GM15510 (cell line): Measurements from ENCODE around the gene BCL2.

Experiments
- POLR2A ChIP-seq: IDR thresholded peaks from 3 replicates; pipeline ENCODE4 v1.6.1; 2011; ENCODE audit warnings: borderline replicate concordance; ENCODE audit not compliant: insufficient read length; ENCODE audit errors: extremely low read depth

The BCL2 gene

DNA sequence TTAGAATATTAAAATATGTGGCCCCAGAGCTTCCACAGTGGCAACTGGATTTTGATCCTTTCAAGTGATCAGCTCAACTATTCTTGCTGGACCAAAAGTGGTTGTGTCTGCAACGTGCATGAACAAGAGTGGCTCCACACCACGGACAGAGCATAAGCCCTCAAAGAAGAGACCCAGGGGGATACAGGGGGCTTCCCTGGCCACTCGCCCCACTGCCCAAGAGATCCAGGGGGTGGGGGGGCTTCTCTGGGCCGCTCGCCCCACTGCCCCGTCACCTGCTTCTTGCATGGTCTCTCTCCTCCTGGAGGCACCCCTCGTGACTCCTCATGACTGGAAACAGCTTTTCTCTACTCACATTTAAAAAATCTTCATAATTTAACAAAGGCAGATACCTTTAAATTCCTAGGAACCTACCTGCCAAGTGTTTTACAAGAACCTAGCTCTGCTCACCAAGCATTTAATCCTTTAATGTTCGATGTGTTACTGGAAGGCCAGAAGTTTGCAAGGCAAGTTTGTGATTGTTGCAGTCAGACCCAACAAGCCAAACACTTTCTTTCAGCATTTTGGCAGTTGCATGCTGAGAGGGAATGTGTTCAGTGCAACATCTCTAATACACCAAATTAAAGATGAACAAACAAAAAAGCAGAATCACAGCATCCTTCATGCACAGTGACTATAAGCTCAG lies 174.3 kb downstream of the BCL2 start:
- TF ChIP-seq POLR2A, result no peak

DNA sequence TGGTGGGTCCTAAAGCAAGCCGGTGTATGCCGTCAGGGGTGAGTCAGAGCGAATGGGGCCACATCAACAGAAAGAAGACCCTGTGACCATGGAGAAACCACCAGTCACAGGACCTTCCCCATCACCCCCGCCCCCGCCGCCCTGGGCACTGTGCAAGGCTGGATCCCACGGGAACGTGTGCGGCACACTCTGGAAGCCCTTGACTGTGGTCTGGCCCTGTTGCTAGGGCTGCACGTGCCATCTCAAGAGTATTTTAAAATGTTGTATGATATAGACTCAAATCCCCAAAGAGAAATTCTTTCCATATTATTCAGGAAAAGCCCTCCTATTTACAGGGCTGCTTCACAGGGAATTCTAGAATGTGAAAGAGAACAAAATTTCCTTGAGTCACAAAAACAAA lies 174.8 kb downstream of the BCL2 start:
- no peak for TF ChIP-seq POLR2A

- TF ChIP-seq POLR2A, result no peak
Measured at GRCh38 chr18:63143330-63143771, 176.2 kb downstream of the BCL2 start.

GRCh38 chr18:63142594-63143225 lies 176.9 kb downstream of the BCL2 start:
- TF ChIP-seq POLR2A, result no peak

DNA sequence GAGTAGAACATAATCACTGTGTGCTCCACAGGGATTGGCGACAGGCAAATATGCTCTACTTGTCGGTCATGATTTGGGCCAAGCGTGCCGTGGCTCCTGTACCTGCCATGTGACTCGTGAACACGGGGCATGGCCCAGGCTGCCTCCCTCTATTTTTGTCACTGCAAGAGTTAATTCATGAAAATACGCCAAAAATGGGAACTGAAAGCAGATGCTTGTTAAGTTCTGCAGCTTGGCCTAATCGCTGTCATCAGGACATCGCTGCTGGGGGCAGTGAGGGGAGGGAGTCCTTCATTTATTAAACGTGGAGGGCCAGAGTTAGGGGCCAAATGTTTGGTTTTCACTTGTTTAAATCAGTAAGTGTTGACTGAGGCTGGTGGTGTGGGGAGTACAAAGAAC lies 177.8 kb downstream of the BCL2 start:
- TF ChIP-seq POLR2A, result peak; percentile 26

- TF ChIP-seq POLR2A, result no peak
Measured at GRCh38 chr18:63140997-63141777, 178.4 kb downstream of the BCL2 start.

GRCh38 chr18:63140038-63140450 lies 179.5 kb downstream of the BCL2 start:
- no peak for TF ChIP-seq POLR2A

GRCh38 chr18:63138436-63139340 lies 180.9 kb downstream of the BCL2 start:
- TF ChIP-seq POLR2A, result peak; percentile 11

DNA sequence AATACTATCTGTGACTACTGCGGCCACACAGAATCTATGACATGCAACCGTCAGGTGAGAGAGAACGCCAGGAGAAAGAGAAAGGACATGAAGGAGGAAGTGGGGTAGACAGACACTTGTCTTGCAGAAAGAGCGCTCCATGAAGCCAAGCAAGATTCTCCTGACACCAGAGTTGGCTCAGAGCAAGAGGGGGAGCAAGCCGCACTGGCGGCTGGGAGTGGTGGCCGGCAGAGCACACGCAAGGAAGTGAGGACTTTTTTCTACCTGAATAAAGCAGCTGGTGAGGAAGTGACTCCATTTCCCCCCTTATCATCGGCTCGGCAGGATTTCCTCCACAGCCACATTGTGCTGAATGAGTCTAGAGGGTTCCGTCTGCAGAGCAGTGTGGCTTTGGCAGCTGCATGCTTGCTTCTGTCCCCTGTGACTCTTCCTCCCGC lies 181.6 kb downstream of the BCL2 start:
- peak; percentile 27 for TF ChIP-seq POLR2A

DNA sequence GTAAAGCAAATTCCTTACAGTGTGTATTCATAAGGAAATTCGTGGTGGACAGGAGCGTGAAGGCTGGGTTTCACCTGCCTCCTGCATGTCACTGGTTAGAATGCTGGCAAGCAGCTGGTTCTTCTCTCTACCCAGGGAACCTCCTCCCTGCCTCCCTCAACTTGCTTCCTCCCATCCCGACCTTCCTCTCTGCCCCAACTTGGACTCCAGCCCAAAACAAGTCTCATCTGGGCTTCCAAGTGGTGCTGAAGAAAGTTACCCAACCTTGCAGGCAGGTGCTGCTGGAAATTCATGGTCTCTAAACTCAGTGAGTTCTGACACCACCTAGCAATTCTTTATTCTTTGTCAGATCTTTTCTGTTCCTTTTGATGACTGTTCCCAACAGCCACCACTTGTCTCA lies 184.5 kb downstream of the BCL2 start:
- TF ChIP-seq POLR2A, result no peak

GRCh38 chr18:63132819-63133200 lies 186.8 kb downstream of the BCL2 start:
- TF ChIP-seq POLR2A, result no peak

- TF ChIP-seq POLR2A, result no peak
Measured at GRCh38 chr18:63131959-63132818, 187.4 kb downstream of the BCL2 start.

- no peak for TF ChIP-seq POLR2A
Measured at GRCh38 chr18:63131106-63131958, 188.2 kb downstream of the BCL2 start.
